HEK293 (cell line): ENCODE data around the gene FICD.

Experiments
- CTCF ChIA-PET: fragments of 350-600 bp; formaldehyde crosslinking; extraction: SDS; loops from one replicate; lab custom pipeline; 2021; ENCODE audit warnings: antibody characterized with exemption; lab: Yijun Ruan, JAX
- POLR2A ChIA-PET: fragments of 300-600 bp; formaldehyde crosslinking; extraction: SDS; loops from one replicate; lab custom pipeline; 2020; ENCODE audit warnings: antibody characterized with exemption, inconsistent platforms; lab: Yijun Ruan, JAX
- H3K27ac ChIP-seq: fragments of 200-500 bp; sonication (Bioruptor generic); 2 replicates; pipeline ENCODE4 v1.5.1; 2014; ENCODE audit warnings: low read depth, low read length, control low read depth, inconsistent platforms; ENCODE audit errors: extremely low read depth
- H3K36me3 ChIP-seq, 2 experiments: fragments of 200-500 bp in 1 of 2; sonication (Bioruptor generic) in 1 of 2; 1 replicate in 1 of 2; 2 replicates in 1 of 2; pipeline ENCODE4 v1.5.1; 2014 to 2017; ENCODE audit warnings: inconsistent platforms in 2 of 2, low read length in 2 of 2; ENCODE audit not compliant: control insufficient read depth in 2 of 2, insufficient read depth in 1 of 2
- H3K4me1 ChIP-seq: fragments of 200-500 bp; sonication (Bioruptor generic); 2 replicates; pipeline ENCODE4 v1.5.1; 2014; ENCODE audit warnings: mild to moderate bottlenecking, low read length, inconsistent platforms; ENCODE audit not compliant: control insufficient read depth, insufficient read depth
- H3K4me3 ChIP-seq: 2 replicates; pipeline ENCODE4 v1.5.1; 2011; ENCODE audit warnings: low read depth, mild to moderate bottlenecking, control low read depth, low read length, moderate library complexity
- H3K9me3 ChIP-seq: fragments of 200-500 bp; sonication (Bioruptor generic); 2 replicates; pipeline ENCODE4 v1.5.1; 2014; ENCODE audit warnings: low read depth, low read length, inconsistent platforms; ENCODE audit not compliant: control insufficient read depth, insufficient read depth
- FEZF1 ChIP-seq: fragments of 450-650 bp; formaldehyde crosslinking; IDR thresholded peaks from 2 replicates; pipeline ENCODE4 v1.5.1; 2016; ENCODE audit warnings: missing biosample characterization, missing genetic modification characterization
- GFI1B ChIP-seq: fragments of 450-650 bp; formaldehyde crosslinking; IDR thresholded peaks from 2 replicates; pipeline ENCODE4 v1.5.1; 2016; ENCODE audit warnings: missing biosample characterization, missing genetic modification characterization
- GLIS1 ChIP-seq: fragments of 450-650 bp; formaldehyde crosslinking; IDR thresholded peaks from 2 replicates; pipeline ENCODE4 v1.5.1; 2016; ENCODE audit warnings: missing biosample characterization, missing genetic modification characterization
- HOXD13 ChIP-seq: sonication (generic); formaldehyde crosslinking; IDR thresholded peaks from 2 replicates; pipeline ENCODE4 v1.8.0; 2022; ENCODE audit warnings: missing genetic modification reagents, borderline replicate concordance
- KLF9 ChIP-seq: fragments of 450-650 bp; formaldehyde crosslinking; IDR thresholded peaks from 2 replicates; pipeline ENCODE4 v1.5.1; 2016; ENCODE audit warnings: missing biosample characterization, missing genetic modification characterization, low read depth
- OSR2 ChIP-seq: fragments of 450-650 bp; formaldehyde crosslinking; IDR thresholded peaks from 2 replicates; pipeline ENCODE4 v1.5.1; 2016; ENCODE audit warnings: missing biosample characterization, missing genetic modification characterization
- REST ChIP-seq: fragments of 450-650 bp; formaldehyde crosslinking; IDR thresholded peaks from 2 replicates; pipeline ENCODE4 v1.5.1; 2016; ENCODE audit warnings: missing biosample characterization, missing genetic modification characterization
- YY2 ChIP-seq: fragments of 450-650 bp; formaldehyde crosslinking; IDR thresholded peaks from 2 replicates; pipeline ENCODE4 v1.5.1; 2016; ENCODE audit warnings: missing biosample characterization, missing genetic modification characterization
- ZBTB20 ChIP-seq: fragments of 450-650 bp; formaldehyde crosslinking; IDR thresholded peaks from 2 replicates; pipeline ENCODE4 v1.5.1; 2016; ENCODE audit warnings: missing biosample characterization, missing genetic modification characterization
- ZIC2 ChIP-seq: fragments of 450-650 bp; formaldehyde crosslinking; IDR thresholded peaks from 2 replicates; pipeline ENCODE4 v1.5.1; 2016; ENCODE audit warnings: missing biosample characterization, missing genetic modification characterization
- ZNF155 ChIP-seq: fragments of 450-650 bp; formaldehyde crosslinking; IDR thresholded peaks from 2 replicates; pipeline ENCODE4 v1.5.1; 2016; ENCODE audit warnings: missing biosample characterization, missing genetic modification characterization
- ZNF169 ChIP-seq: fragments of 450-650 bp; formaldehyde crosslinking; IDR thresholded peaks from 2 replicates; pipeline ENCODE4 v1.5.1; 2016; ENCODE audit warnings: missing biosample characterization, missing genetic modification characterization
- ZNF184 ChIP-seq: fragments of 450-650 bp; IDR thresholded peaks from 2 replicates; pipeline ENCODE4 v1.5.1; 2018; ENCODE audit warnings: missing biosample characterization, mild to moderate bottlenecking, missing genetic modification characterization
- ZNF202 ChIP-seq: fragments of 450-650 bp; formaldehyde crosslinking; IDR thresholded peaks from 2 replicates; pipeline ENCODE4 v1.5.1; 2016; ENCODE audit warnings: missing biosample characterization, missing genetic modification characterization, borderline replicate concordance
- ZNF214 ChIP-seq: fragments of 450-650 bp; formaldehyde crosslinking; IDR thresholded peaks from 2 replicates; pipeline ENCODE4 v1.5.1; 2017; ENCODE audit warnings: missing biosample characterization, mild to moderate bottlenecking, missing genetic modification characterization, borderline replicate concordance
- ZNF23 ChIP-seq: fragments of 450-650 bp; formaldehyde crosslinking; IDR thresholded peaks from 2 replicates; pipeline ENCODE4 v1.5.1; 2016; ENCODE audit warnings: missing biosample characterization, missing genetic modification characterization, borderline replicate concordance
- ZNF335 ChIP-seq: fragments of 450-650 bp; formaldehyde crosslinking; conservative IDR thresholded peaks from 2 replicates; pipeline ENCODE4 v1.5.1; 2016; ENCODE audit warnings: missing biosample characterization, missing genetic modification characterization
- ZNF423 ChIP-seq: fragments of 450-650 bp; formaldehyde crosslinking; IDR thresholded peaks from 2 replicates; pipeline ENCODE4 v1.5.1; 2016; ENCODE audit warnings: missing biosample characterization, missing genetic modification characterization
- ZNF433 ChIP-seq: fragments of 450-650 bp; formaldehyde crosslinking; IDR thresholded peaks from 2 replicates; pipeline ENCODE4 v1.5.1; 2016; ENCODE audit warnings: missing biosample characterization, missing genetic modification characterization, low read depth
- ZNF513 ChIP-seq: fragments of 450-650 bp; IDR thresholded peaks from 2 replicates; pipeline ENCODE4 v1.5.1; 2018; ENCODE audit warnings: missing biosample characterization, missing genetic modification characterization
- ZNF529 ChIP-seq: fragments of 450-650 bp; formaldehyde crosslinking; IDR thresholded peaks from 2 replicates; pipeline ENCODE4 v1.5.1; 2017; ENCODE audit warnings: missing genetic modification characterization, missing biosample characterization; ENCODE audit not compliant: insufficient replicate concordance
- ZNF530 ChIP-seq: fragments of 450-650 bp; formaldehyde crosslinking; IDR thresholded peaks from 2 replicates; pipeline ENCODE4 v1.5.1; 2016; ENCODE audit warnings: low read depth, missing biosample characterization, missing genetic modification characterization
- ZNF596 ChIP-seq: fragments of 450-650 bp; IDR thresholded peaks from 2 replicates; pipeline ENCODE4 v1.5.0; 2018; ENCODE audit warnings: missing biosample characterization, mild to moderate bottlenecking, missing genetic modification characterization, moderate library complexity
- ZNF660 ChIP-seq: fragments of 450-650 bp; IDR thresholded peaks from 2 replicates; pipeline ENCODE4 v1.5.1; 2018; ENCODE audit warnings: missing biosample characterization, mild to moderate bottlenecking, missing genetic modification characterization
- ZNF843 ChIP-seq: fragments of 450-650 bp; formaldehyde crosslinking; IDR thresholded peaks from 2 replicates; pipeline ENCODE4 v1.5.1; 2016; ENCODE audit warnings: missing biosample characterization, missing genetic modification characterization
- ZSCAN23 ChIP-seq: fragments of 450-650 bp; formaldehyde crosslinking; IDR thresholded peaks from 2 replicates; pipeline ENCODE4 v1.5.1; 2016; ENCODE audit warnings: missing biosample characterization, missing genetic modification characterization
- ZSCAN30 ChIP-seq: fragments of 450-650 bp; IDR thresholded peaks from 2 replicates; pipeline ENCODE4 v1.5.1; 2018; ENCODE audit warnings: missing biosample characterization, mild to moderate bottlenecking, missing genetic modification characterization, moderate library complexity
- TF ChIP-seq, protein P1 (sequence below): fragments of 450-650 bp; IDR thresholded peaks from 2 replicates; pipeline ENCODE4 v1.5.1; 2018; ENCODE audit warnings: missing biosample characterization, mild to moderate bottlenecking, missing genetic modification characterization
- TF ChIP-seq, protein P2 (sequence below): fragments of 450-650 bp; formaldehyde crosslinking; IDR thresholded peaks from 2 replicates; pipeline ENCODE4 v1.5.1; 2016; ENCODE audit warnings: missing biosample characterization, missing genetic modification characterization
- TF ChIP-seq, protein P3 (sequence below): fragments of 450-650 bp; formaldehyde crosslinking; IDR thresholded peaks from 2 replicates; pipeline ENCODE4 v1.5.1; 2016; ENCODE audit warnings: missing biosample characterization, missing genetic modification characterization

Gene FICD

DNA sequence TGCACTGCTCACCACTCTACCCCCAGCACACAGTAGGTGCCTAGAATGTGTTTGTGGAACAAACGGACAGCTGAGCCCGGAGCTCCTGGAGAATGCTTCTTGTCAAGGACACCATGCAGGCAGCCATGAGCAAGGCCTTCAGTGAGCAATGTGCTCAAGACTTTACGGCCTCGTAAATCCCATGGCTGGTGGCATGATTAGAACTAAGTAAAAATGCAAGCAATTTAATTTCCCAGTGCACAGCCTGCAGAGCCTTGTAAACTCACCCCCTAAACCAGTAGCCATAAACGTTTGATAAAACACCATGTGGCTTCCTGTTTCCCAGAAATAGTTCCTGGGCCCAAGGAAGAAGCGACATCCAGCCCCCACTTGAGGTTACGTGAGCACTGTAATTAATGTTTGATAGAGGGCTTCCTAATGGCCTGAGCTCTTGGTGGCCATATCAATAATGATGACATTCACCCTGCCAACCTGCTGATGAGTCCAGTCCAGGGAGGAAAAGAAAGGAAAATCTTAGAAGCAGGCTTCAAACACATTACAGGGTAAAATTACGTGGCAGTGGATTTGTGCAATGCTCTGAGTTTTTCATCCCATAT, 36.4 kb upstream of the FICD start:
- Histone ChIP-seq H3K9me3 (no peaks in the 10 kb centered on the region), H3K4me1 (no peaks in the 10 kb centered on the region), H3K27ac (no peak overlapping the region), H3K36me3 (no peaks in the 10 kb centered on the region), H3K4me3 (no peak overlapping the region)
- CTCF ChIA-PET, result interaction anchor here (0.6 to 1.1 kb wide), 3 partner anchors 11 to 162 kb away, joined by 3 to 4 read pairs (median 3); no protein-coding TSS in a partner anchor
- POLR2A ChIA-PET, result no interaction called here
- TF ChIP-seq, protein P1, sequence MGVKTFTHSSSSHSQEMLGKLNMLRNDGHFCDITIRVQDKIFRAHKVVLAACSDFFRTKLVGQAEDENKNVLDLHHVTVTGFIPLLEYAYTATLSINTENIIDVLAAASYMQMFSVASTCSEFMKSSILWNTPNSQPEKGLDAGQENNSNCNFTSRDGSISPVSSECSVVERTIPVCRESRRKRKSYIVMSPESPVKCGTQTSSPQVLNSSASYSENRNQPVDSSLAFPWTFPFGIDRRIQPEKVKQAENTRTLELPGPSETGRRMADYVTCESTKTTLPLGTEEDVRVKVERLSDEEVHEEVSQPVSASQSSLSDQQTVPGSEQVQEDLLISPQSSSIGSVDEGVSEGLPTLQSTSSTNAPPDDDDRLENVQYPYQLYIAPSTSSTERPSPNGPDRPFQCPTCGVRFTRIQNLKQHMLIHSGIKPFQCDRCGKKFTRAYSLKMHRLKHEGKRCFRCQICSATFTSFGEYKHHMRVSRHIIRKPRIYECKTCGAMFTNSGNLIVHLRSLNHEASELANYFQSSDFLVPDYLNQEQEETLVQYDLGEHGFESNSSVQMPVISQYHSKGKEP (tag by site-specific recombination), result peak; percentile 68
- TF ChIP-seq ZNF423 (0 out of 2 replicates have a peak, but pooled peaks have one; percentile 29), ZNF155 (tag by site-specific recombination) (no peak), ZNF843 (no peak), HOXD13 (peak; percentile 79; the same call in 1 of the 2 replicates), ZSCAN30 (tag by site-specific recombination) (peak; percentile 64; the same call in 1 of the 2 replicates), ZNF530 (tag by site-specific recombination) (no peak), REST (tag by site-specific recombination) (no peak), ZNF660 (tag by site-specific recombination) (no peak), ZNF202 (tag by site-specific recombination) (no peak), ZNF596 (no peak), ZBTB20 (tag by site-specific recombination) (no peak), ZSCAN23 (tag by site-specific recombination) (no peak), ZNF433 (tag by site-specific recombination) (no peak), ZNF169 (tag by site-specific recombination) (no peak), ZNF23 (tag by site-specific recombination) (no peak), GFI1B (no peak), FEZF1 (tag by site-specific recombination) (peak; percentile 73), KLF9 (tag by site-specific recombination) (no peak), ZNF529 (tag by site-specific recombination) (no peak), YY2 (tag by site-specific recombination) (no peak), OSR2 (tag by site-specific recombination) (peak; percentile 77; the same call in 1 of the 2 replicates), GLIS1 (tag by site-specific recombination) (peak; percentile 87), ZNF184 (no peak), ZNF335 (tag by site-specific recombination) (no peak), ZNF214 (tag by site-specific recombination) (peak; percentile 62; the same call in 1 of the 2 replicates), ZIC2 (tag by site-specific recombination) (peak; percentile 69), ZNF513 (no peak)
- TF ChIP-seq, protein P2, sequence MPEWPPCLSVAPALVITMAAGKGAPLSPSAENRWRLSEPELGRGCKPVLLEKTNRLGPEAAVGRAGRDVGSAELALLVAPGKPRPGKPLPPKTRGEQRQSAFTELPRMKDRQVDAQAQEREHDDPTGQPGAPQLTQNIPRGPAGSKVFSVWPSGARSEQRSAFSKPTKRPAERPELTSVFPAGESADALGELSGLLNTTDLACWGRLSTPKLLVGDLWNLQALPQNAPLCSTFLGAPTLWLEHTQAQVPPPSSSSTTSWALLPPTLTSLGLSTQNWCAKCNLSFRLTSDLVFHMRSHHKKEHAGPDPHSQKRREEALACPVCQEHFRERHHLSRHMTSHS (tag by site-specific recombination), result no peak
- TF ChIP-seq, protein P3, sequence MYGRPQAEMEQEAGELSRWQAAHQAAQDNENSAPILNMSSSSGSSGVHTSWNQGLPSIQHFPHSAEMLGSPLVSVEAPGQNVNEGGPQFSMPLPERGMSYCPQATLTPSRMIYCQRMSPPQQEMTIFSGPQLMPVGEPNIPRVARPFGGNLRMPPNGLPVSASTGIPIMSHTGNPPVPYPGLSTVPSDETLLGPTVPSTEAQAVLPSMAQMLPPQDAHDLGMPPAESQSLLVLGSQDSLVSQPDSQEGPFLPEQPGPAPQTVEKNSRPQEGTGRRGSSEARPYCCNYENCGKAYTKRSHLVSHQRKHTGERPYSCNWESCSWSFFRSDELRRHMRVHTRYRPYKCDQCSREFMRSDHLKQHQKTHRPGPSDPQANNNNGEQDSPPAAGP (tag by site-specific recombination), result no peak
